Mucosa of rectum (tissue), 2 donors: ENCODE measurements around the gene MINK1.

Experiments used
- H3K27ac ChIP-seq, 2 donors: one replicate each; pipeline ENCODE4 v1.7.0; 2013; ENCODE audit warnings: inconsistent platforms in 2 of 2, low read depth in 2 of 2, low read length in 2 of 2
- H3K27me3 ChIP-seq, 2 donors: one replicate each; pipeline ENCODE4 v1.7.0; 2013; ENCODE audit warnings: low read length in 2 of 2; ENCODE audit not compliant: control insufficient read depth in 2 of 2, insufficient read depth in 2 of 2
- H3K36me3 ChIP-seq, 2 donors: one replicate each; pipeline ENCODE4 v1.7.0; 2013; ENCODE audit warnings: low read length in 2 of 2; ENCODE audit not compliant: control insufficient read depth in 2 of 2, insufficient read depth in 2 of 2
- H3K4me1 ChIP-seq, 2 donors: one replicate each; pipeline ENCODE4 v1.7.0; 2013; ENCODE audit warnings: low read length in 2 of 2, mild to moderate bottlenecking in 1 of 2; ENCODE audit not compliant: control insufficient read depth in 2 of 2, insufficient read depth in 2 of 2
- H3K4me3 ChIP-seq, 2 donors: one replicate each; pipeline ENCODE4 v1.7.0; 2013; ENCODE audit warnings: low read length in 2 of 2
- H3K9ac ChIP-seq, 2 donors: one replicate each; pipeline ENCODE4 v1.7.0; 2013; ENCODE audit warnings: low read length in 2 of 2, low read depth in 1 of 2, mild to moderate bottlenecking in 1 of 2
- H3K9me3 ChIP-seq, 2 donors: one replicate each; pipeline ENCODE4 v1.7.0; 2013; ENCODE audit warnings: low read length in 2 of 2; ENCODE audit not compliant: control insufficient read depth in 2 of 2
- donor health status: healthy.
- donor health status: Normal muscosa, but diverticular disease.

The MINK1 gene

DNA sequence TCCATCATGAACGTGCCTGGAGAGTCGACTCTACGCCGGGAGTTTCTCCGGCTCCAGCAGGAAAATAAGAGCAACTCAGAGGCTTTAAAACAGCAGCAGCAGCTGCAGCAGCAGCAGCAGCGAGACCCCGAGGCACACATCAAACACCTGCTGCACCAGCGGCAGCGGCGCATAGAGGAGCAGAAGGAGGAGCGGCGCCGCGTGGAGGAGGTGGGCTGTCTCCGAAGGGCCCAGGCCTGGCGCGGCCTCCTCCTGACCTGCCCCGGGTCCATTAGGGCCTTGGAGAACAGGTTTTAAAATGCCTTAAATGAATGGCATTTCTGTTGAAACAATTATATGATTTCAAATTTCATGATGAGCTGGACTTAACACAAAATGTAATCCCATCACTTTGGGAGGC, 54.4 kb downstream of the MINK1 start:
- Histone ChIP-seq H3K4me3 (no peak overlapping the region), H3K4me1 (no peaks in the 10 kb centered on the region), H3K36me3 (peaks cover 63 to 67% of the 10 kb centered on the region in 2 donors), H3K27ac (no peak overlapping the region), H3K9ac (no peak overlapping the region), H3K27me3 (no peaks in the 10 kb centered on the region), H3K9me3 (no peaks in the 10 kb centered on the region)

DNA sequence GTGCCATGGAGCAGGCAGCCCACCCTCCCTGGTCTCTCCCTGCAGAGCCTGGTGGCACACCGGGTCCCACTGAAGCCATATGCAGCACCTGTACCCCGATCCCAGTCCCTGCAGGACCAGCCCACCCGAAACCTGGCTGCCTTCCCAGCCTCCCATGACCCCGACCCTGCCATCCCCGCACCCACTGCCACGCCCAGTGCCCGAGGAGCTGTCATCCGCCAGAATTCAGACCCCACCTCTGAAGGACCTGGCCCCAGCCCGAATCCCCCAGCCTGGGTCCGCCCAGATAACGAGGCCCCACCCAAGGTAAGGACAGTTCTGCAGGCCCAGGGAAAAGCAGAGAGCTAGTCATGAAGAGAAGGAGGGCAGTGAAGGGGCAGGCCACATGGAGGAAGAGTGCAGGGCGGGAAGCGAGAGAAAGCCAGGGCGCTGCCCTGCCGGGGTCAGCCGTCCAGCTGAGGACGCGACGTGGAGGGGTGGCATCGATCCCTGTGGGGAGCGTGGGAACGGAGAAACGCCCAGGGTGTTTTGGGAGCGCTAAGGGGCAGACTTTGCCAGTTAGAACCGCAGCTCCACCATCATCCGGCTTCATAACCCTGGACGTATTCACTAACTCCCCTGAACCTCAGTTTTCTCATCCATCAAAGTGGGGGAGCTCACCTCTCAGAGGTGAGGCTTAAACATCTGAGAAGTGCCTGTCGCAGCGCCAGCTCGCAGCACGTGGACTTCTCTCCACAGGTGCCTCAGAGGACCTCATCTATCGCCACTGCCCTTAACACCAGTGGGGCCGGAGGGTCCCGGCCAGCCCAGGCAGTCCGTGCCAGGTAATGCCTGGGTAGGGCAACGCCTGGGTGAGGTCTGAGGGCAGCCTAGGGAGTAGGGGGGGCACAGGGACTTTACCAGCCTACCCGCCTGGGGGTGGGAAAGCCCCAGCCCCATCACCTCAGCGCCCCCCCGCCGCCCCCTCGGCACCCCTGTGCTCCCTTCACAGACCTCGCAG, 58.6 kb downstream of the MINK1 start:
- no peak overlapping the region for H3K9ac ChIP-seq
- H3K9me3 ChIP-seq: no peaks in the 10 kb centered on the region
- peaks cover 79 to 83% of the 10 kb centered on the region in 2 donors for H3K36me3 ChIP-seq
- H3K27ac ChIP-seq: no peak overlapping the region
- H3K4me1 ChIP-seq: no peaks in the 10 kb centered on the region
- H3K4me3 ChIP-seq: no peak overlapping the region
- no peaks in the 10 kb centered on the region for H3K27me3 ChIP-seq

DNA sequence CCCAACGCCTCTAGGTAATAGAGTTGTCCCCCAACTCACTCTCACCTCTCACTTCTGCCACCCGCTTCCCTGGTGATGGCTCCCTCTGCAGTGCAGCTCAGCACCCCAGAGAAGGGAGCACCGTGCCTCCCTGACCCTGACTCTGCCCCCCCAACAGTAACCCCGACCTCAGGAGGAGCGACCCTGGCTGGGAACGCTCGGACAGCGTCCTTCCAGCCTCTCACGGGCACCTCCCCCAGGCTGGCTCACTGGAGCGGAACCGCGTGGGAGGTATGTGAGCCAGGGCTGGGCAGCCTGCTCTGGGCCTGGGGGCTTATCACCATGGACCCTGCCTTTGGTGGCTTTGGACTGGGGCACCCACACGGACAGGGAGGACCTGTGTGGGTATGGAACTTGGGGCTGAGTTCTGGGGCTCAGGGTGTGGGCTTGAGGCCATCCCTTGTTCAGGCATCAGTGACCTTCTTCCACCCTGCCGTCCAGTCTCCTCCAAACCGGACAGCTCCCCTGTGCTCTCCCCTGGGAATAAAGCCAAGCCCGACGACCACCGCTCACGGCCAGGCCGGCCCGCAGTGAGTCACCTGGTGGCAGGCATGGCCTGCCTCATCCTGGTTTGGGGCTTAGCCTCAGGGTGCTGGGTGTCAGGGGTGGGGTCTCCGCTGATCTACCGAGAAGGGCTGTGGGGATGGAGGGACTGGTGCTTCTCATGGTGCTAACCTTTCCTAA, 59.5 kb downstream of the MINK1 start:
- H3K4me3 ChIP-seq: no peak overlapping the region
- no peak overlapping the region for H3K9ac ChIP-seq
- no peaks in the 10 kb centered on the region for H3K9me3 ChIP-seq
- H3K4me1 ChIP-seq: no peaks in the 10 kb centered on the region
- H3K27me3 ChIP-seq: no peaks in the 10 kb centered on the region
- peaks cover 72 to 80% of the 10 kb centered on the region in 2 donors for H3K36me3 ChIP-seq
- no peak overlapping the region for H3K27ac ChIP-seq

DNA sequence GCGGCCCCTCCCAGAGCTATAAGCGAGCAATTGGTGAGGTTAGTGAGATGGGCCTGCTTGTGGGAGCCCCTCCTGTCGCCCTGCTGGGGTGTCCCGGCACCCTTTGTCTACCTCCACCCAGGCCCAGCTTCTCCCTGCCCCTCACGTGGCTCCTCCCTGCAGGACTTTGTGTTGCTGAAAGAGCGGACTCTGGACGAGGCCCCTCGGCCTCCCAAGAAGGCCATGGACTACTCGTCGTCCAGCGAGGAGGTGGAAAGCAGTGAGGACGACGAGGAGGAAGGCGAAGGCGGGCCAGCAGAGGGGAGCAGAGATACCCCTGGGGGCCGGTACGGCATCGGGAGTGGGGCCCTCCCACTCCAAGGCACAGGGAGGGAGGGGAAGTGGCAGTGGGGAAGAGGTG, 60.1 kb downstream of the MINK1 start:
- Histone ChIP-seq H3K27ac (no peak overlapping the region), H3K9me3 (no peaks in the 10 kb centered on the region), H3K9ac (no peak overlapping the region), H3K4me1 (no peaks in the 10 kb centered on the region), H3K27me3 (no peaks in the 10 kb centered on the region), H3K4me3 (no peak overlapping the region), H3K36me3 (peaks cover 71 to 78% of the 10 kb centered on the region in 2 donors)

DNA sequence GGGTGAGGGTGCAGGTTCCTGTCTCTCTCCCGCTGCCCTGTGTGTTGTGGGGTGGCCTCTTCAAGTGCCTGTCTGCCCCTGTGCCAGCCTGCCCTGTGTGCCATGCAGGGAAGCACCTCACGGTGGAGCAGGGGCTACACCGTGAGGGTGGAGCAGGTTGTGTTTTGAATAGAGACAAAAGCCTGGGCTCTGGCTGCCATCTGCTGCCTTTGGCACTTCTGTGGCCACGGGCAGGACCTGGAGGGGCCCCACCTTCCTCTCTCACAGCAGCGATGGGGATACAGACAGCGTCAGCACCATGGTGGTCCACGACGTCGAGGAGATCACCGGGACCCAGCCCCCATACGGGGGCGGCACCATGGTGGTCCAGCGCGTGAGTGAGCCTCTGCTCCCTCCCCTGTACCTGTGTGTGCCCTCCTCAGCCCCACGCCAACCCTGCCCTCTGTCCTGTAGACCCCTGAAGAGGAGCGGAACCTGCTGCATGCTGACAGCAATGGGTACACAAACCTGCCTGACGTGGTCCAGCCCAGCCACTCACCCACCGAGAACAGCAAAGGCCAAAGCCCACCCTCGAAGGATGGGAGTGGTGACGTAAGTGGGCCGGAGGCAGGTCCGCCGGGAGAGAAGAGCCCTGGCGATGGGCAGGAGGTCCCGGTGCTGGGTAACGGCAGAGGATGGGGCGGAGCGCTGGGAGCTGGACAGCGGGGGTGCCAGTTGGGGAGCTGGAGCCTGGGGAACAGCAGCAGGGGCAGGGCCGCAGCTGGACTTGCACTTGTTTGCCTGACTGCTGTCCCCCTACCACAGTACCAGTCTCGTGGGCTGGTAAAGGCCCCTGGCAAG, 60.8 kb downstream of the MINK1 start:
- Histone ChIP-seq H3K36me3 (peaks cover 70 to 76% of the 10 kb centered on the region in 2 donors), H3K9me3 (no peaks in the 10 kb centered on the region), H3K4me1 (peaks cover 3 to 4% of the 10 kb centered on the region in 2 donors), H3K9ac (no peak overlapping the region), H3K27me3 (no peaks in the 10 kb centered on the region), H3K27ac (no peak overlapping the region), H3K4me3 (no peak overlapping the region)

DNA sequence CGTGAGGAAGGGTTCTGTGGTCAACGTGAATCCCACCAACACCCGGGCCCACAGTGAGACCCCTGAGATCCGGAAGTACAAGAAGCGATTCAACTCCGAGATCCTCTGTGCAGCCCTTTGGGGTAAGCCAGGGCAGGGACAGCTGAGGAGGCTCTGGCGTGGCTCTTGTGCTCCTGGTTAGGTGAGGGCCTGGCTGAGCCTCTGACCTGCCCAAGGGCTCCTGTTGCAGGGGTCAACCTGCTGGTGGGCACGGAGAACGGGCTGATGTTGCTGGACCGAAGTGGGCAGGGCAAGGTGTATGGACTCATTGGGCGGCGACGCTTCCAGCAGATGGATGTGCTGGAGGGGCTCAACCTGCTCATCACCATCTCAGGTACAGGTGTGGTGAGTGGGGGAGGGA, 62.0 kb downstream of the MINK1 start:
- no peaks in the 10 kb centered on the region for H3K9me3 ChIP-seq
- H3K9ac ChIP-seq: no peak overlapping the region
- H3K36me3 ChIP-seq: peaks cover 63 to 70% of the 10 kb centered on the region in 2 donors
- peaks cover 3 to 4% of the 10 kb centered on the region in 2 donors for H3K27me3 ChIP-seq
- no peak overlapping the region for H3K4me3 ChIP-seq
- peaks cover 11 to 14% of the 10 kb centered on the region in 2 donors for H3K4me1 ChIP-seq
- no peak overlapping the region for H3K27ac ChIP-seq

DNA sequence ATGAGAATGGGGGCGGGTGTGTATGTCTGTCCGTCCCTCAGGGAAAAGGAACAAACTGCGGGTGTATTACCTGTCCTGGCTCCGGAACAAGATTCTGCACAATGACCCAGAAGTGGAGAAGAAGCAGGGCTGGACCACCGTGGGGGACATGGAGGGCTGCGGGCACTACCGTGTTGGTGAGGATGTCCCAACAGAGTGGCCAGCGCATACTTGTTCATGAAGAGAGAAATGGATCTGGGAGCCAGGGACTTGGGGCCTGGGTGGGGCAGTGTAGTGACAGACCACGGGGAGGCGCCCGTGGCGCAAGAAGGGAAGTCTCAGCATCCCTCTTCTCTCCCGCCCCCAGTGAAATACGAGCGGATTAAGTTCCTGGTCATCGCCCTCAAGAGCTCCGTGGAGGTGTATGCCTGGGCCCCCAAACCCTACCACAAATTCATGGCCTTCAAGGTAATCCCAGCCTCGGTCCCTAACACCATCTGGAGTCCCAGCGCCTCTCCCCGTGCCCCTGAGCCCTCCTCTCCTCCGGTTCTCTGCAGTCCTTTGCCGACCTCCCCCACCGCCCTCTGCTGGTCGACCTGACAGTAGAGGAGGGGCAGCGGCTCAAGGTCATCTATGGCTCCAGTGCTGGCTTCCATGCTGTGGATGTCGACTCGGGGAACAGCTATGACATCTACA, 62.7 kb downstream of the MINK1 start:
- Histone ChIP-seq H3K27me3 (peaks cover 4 to 5% of the 10 kb centered on the region in 2 donors), H3K9me3 (no peaks in the 10 kb centered on the region), H3K4me3 (no peak overlapping the region), H3K9ac (no peak overlapping the region), H3K4me1 (peaks cover 11 to 17% of the 10 kb centered on the region in 2 donors), H3K27ac (no peak overlapping the region), H3K36me3 (peaks cover 56 to 64% of the 10 kb centered on the region in 2 donors)

DNA sequence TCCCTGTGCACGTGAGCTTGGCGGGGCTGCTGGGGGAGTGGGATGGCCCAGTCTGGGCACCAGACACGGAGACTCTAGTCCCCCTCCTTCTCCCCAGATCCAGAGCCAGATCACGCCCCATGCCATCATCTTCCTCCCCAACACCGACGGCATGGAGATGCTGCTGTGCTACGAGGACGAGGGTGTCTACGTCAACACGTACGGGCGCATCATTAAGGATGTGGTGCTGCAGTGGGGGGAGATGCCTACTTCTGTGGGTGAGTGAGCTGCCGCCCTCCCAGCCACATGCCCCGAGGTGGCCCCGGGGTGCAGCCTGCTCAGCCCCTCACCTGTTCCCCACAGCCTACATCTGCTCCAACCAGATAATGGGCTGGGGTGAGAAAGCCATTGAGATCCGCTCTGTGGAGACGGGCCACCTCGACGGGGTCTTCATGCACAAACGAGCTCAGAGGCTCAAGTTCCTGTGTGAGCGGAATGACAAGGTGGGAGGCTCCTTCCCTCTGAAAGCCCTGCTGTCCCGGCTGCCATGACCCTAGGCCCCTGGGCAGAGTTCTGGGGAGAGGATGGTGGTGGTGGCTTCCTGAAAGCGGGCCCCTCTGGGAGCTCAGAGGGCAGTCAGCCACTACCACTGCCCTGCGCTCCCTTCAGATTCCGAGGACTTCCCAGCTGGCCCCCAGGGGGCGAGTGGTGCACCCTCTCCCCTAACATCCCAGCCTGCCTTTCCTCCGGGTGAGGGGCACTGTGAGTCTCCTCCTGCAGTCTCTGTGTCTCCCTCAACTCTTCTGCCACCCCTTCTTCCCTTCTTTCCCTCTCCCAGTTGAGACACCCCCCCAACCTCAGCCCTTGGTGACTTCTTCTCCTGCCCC, 63.4 kb downstream of the MINK1 start:
- Histone ChIP-seq H3K27ac (no peak overlapping the region), H3K9me3 (no peaks in the 10 kb centered on the region)

More for the DNA sequence above, 63.4 kb downstream of the MINK1 start:
- peaks cover 15 to 17% of the 10 kb centered on the region in 2 donors for H3K4me1 ChIP-seq
- H3K27me3 ChIP-seq: peaks cover 4 to 5% of the 10 kb centered on the region in 2 donors
- H3K9ac ChIP-seq: no peak overlapping the region
- no peak overlapping the region for H3K4me3 ChIP-seq
- H3K36me3 ChIP-seq: peaks cover 49 to 56% of the 10 kb centered on the region in 2 donors
